Vagina (tissue), 2 donors: ENCODE data around the gene FPR2.

Experiments used
- CTCF ChIP-seq, 3 experiments: fragments of 450-650 bp in 2 of 3; fragments of 200-600 bp in 1 of 3; sonication (generic) in 1 of 3; IDR thresholded peaks; one replicate each; pipeline ENCODE4 v1.5.1; 2017 to 2019; ENCODE audit warnings: antibody characterized with exemption in 3 of 3, mild to moderate bottlenecking in 2 of 3, moderate library complexity in 2 of 3
- POLR2A ChIP-seq, 2 donors: fragments of 450-650 bp; IDR thresholded peaks; one replicate each; pipeline ENCODE4 v1.6.1; 2017; ENCODE audit warnings: antibody characterized with exemption in 2 of 2, mild to moderate bottlenecking in 2 of 2, moderate library complexity in 2 of 2
- POLR2AphosphoS5 ChIP-seq, 2 donors: sonication (generic); formaldehyde crosslinking; IDR thresholded peaks; one replicate each; pipeline ENCODE4 v1.9.0; 2017; ENCODE audit warnings: antibody characterized with exemption in 2 of 2, mild to moderate bottlenecking in 2 of 2, low read depth in 1 of 2; ENCODE audit not compliant: insufficient read depth in 1 of 2

- TF ChIP-seq CTCF (IDR thresholded peaks at IDR 0.05) (no peak), POLR2AphosphoS5 (IDR thresholded peaks at IDR 0.05; ENCODE audit: insufficient read depth in 1 of 2, low read depth in 1 of 2) (no peak), POLR2A (IDR thresholded peaks at IDR 0.05) (no peak)
Measured at GRCh38 chr19:51808333-51808986, 47.5 kb downstream of the FPR2 start.
